ENCODE measurements around the gene PCSK6.

DNA sequence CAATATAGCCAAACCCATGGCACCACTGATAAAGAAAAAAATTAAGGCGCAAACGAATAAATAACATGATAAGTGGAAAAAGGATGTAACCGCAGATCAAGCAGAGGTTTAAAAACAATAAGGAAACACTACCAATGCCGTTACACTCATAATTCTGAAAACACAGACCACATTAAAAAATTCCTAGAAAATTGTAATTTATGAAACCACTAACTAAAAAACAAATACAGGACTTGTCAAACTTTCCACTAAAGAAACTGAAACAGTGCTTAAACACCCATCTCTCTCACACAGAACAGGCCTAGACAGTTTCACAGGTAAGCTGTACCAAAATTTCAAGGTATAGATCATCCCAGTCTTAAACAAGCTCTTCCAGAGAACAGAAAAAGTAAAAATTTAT lies 28.4 kb downstream of the PCSK6 start:
- TF ChIP-seq, protein P1, sequence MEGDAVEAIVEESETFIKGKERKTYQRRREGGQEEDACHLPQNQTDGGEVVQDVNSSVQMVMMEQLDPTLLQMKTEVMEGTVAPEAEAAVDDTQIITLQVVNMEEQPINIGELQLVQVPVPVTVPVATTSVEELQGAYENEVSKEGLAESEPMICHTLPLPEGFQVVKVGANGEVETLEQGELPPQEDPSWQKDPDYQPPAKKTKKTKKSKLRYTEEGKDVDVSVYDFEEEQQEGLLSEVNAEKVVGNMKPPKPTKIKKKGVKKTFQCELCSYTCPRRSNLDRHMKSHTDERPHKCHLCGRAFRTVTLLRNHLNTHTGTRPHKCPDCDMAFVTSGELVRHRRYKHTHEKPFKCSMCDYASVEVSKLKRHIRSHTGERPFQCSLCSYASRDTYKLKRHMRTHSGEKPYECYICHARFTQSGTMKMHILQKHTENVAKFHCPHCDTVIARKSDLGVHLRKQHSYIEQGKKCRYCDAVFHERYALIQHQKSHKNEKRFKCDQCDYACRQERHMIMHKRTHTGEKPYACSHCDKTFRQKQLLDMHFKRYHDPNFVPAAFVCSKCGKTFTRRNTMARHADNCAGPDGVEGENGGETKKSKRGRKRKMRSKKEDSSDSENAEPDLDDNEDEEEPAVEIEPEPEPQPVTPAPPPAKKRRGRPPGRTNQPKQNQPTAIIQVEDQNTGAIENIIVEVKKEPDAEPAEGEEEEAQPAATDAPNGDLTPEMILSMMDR (IDR thresholded peaks at IDR 0.05; ENCODE audit: insufficient read depth, low read depth, low read length) = no peak
- no peak for TF ChIP-seq EZH2 (IDR thresholded peaks at IDR 0.05; ENCODE audit: insufficient read depth, low read length)
